Measurements from ENCODE around the gene SLC5A4. TPM values are rescaled to one million over a fixed set of nuclear protein-coding genes. Genes with fewer than 3 reads are reported as not detected.
A peak's percentile ranks its signal among the peaks of the same experiment; 100 is the strongest.

The SLC5A4 gene
- total RNA-seq, 2 experiments from 2014 or later = not detected

- peak in 3 of 14 experiments; percentile 16 to 46 (median 33) for DNase-seq
Observed at GRCh38 chr22:32219026-32219425, 36.1 kb downstream of the SLC5A4 start.

DNA sequence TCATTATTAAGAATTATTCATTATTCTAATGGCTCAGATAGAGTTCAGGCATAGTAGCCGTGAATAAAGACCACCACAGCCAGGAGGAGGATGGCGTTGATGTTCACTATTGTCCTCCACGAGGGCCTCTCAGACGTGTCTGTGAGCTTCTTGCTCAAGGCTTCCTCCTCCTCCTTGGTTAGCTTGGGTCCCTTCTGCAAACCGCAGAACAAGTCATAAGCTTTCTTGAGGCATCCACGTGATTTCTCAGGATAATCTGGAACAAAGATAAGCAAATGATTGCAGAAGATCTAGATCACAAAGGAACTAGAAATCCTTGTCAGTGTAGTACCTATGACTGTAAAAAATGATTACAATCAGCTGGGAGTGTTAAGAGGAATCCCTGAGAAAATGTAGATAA is 36.7 kb downstream of the SLC5A4 start:
- no peak overlapping the region for H3K27ac Mint-ChIP-seq
- TF ChIP-seq, protein P1, sequence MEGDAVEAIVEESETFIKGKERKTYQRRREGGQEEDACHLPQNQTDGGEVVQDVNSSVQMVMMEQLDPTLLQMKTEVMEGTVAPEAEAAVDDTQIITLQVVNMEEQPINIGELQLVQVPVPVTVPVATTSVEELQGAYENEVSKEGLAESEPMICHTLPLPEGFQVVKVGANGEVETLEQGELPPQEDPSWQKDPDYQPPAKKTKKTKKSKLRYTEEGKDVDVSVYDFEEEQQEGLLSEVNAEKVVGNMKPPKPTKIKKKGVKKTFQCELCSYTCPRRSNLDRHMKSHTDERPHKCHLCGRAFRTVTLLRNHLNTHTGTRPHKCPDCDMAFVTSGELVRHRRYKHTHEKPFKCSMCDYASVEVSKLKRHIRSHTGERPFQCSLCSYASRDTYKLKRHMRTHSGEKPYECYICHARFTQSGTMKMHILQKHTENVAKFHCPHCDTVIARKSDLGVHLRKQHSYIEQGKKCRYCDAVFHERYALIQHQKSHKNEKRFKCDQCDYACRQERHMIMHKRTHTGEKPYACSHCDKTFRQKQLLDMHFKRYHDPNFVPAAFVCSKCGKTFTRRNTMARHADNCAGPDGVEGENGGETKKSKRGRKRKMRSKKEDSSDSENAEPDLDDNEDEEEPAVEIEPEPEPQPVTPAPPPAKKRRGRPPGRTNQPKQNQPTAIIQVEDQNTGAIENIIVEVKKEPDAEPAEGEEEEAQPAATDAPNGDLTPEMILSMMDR (IDR thresholded peaks at IDR 0.05) = no peak
- peaks cover 11% of the 10 kb centered on the region for H3K27me3 Mint-ChIP-seq
- no peaks in the 10 kb centered on the region for H3K9me3 Mint-ChIP-seq
- CTCF ChIA-PET = interaction anchor here (0.9 kb wide), 1 partner anchor 48 kb away, joined by 3 read pairs; no protein-coding TSS in a partner anchor
- no peaks in the 10 kb centered on the region for H3K4me1 Mint-ChIP-seq (ENCODE audit: low read depth)
- H3K36me3 Mint-ChIP-seq (ENCODE audit: low read depth) = no peaks in the 10 kb centered on the region
- no peaks in the 10 kb centered on the region for H3K4me1 ChIP-seq (ENCODE audit: insufficient read depth, low read length)
- intact Hi-C loops (cut with DNase I, micrococcal nuclease) = no loop called here
- no peaks in the 10 kb centered on the region for H3K9me3 ChIP-seq (ENCODE audit: control insufficient read depth in 1 of 2, insufficient read depth in 1 of 2, low read length in 2 of 2)
- no peak overlapping the region for H3K27ac ChIP-seq (ENCODE audit: low read depth in 1 of 2, low read length in 2 of 2)
- DNase-seq = peak in 2 of 14 experiments; percentile 40 to 49
- H3K4me3 ChIP-seq (ENCODE audit: low read length) = no peak overlapping the region
- no peak for ATAC-seq (ENCODE audit: poor library complexity)
- POLR2A ChIA-PET = no interaction called here
- H3K27me3 ChIP-seq (ENCODE audit: control insufficient read depth in 1 of 2, insufficient read depth in 2 of 2, low read length in 2 of 2) = peaks cover 3 to 8% of the 10 kb centered on the region in 2 experiments
- no peak overlapping the region for H3K4me3 Mint-ChIP-seq
- H3K36me3 ChIP-seq (ENCODE audit: insufficient read depth, low read length) = no peaks in the 10 kb centered on the region

More at GRCh38 chr22:32219026-32219425, 36.1 kb downstream of the SLC5A4 start:
- Mint-ChIP-seq H3K27ac (no peak overlapping the region), H3K9me3 (no peaks in the 10 kb centered on the region), H3K4me3 (no peak overlapping the region), H3K27me3 (peaks cover 15% of the 10 kb centered on the region), H3K4me1 (ENCODE audit: low read depth) (no peaks in the 10 kb centered on the region), H3K36me3 (ENCODE audit: low read depth) (no peaks in the 10 kb centered on the region)
- intact Hi-C loops (cut with DNase I, micrococcal nuclease) = no loop called here
- CTCF ChIA-PET = interaction anchor here (0.9 kb wide), 1 partner anchor 48 kb away, joined by 3 read pairs; no protein-coding TSS in a partner anchor
- peaks cover 3 to 8% of the 10 kb centered on the region in 2 experiments for H3K27me3 ChIP-seq (ENCODE audit: control insufficient read depth in 1 of 2, insufficient read depth in 2 of 2, low read length in 2 of 2)
- H3K36me3 ChIP-seq (ENCODE audit: insufficient read depth, low read length) = no peaks in the 10 kb centered on the region
- H3K4me3 ChIP-seq (ENCODE audit: low read length) = no peak overlapping the region
- POLR2A ChIA-PET = no interaction called here
- TF ChIP-seq, protein P1 (IDR thresholded peaks at IDR 0.05) = no peak
- ATAC-seq (ENCODE audit: poor library complexity) = no peak
- H3K9me3 ChIP-seq (ENCODE audit: control insufficient read depth in 1 of 2, insufficient read depth in 1 of 2, low read length in 2 of 2) = no peaks in the 10 kb centered on the region
- H3K4me1 ChIP-seq (ENCODE audit: insufficient read depth, low read length) = no peaks in the 10 kb centered on the region
- no peak overlapping the region for H3K27ac ChIP-seq (ENCODE audit: low read depth in 1 of 2, low read length in 2 of 2)

DNA sequence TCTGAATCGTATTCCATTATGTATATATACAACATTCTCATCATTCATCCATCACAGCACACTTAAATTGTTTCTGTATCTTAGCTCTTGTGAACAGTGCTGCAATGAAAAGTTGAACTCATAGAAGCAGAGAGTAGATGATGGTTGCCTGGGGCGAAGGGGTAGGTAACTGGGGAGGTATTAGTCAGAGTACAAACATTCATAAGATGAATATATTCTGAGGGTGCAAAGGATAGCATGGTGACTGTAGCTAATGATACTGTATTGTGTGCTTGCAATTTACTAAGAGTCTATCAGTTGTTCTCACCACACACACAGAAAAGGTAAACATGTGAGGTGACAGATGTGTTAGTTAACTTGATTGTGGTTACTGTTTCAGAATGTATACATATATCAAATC is 37.7 kb downstream of the SLC5A4 start:
- no peaks in the 10 kb centered on the region for H3K4me1 ChIP-seq (ENCODE audit: insufficient read depth, low read length)
- no peaks in the 10 kb centered on the region for H3K36me3 ChIP-seq (ENCODE audit: insufficient read depth, low read length)
- ATAC-seq (ENCODE audit: poor library complexity) = no peak
- TF ChIP-seq, protein P1 (IDR thresholded peaks at IDR 0.05) = no peak
- ChIA-PET POLR2A (no interaction called here), CTCF (no interaction called here)
- H3K9me3 Mint-ChIP-seq = no peaks in the 10 kb centered on the region
- no peaks in the 10 kb centered on the region for H3K36me3 Mint-ChIP-seq (ENCODE audit: low read depth)
- no peak overlapping the region for H3K4me3 ChIP-seq (ENCODE audit: low read length)
- peaks cover 0 to 2% of the 10 kb centered on the region in 2 experiments for H3K9me3 ChIP-seq (ENCODE audit: control insufficient read depth in 1 of 2, insufficient read depth in 1 of 2, low read length in 2 of 2)
- peaks cover 15% of the 10 kb centered on the region for H3K27me3 Mint-ChIP-seq
- H3K4me3 Mint-ChIP-seq = no peak overlapping the region
- H3K27ac ChIP-seq (ENCODE audit: low read depth in 1 of 2, low read length in 2 of 2) = no peak overlapping the region
- intact Hi-C loops (cut with DNase I, micrococcal nuclease) = no loop called here
- no peaks in the 10 kb centered on the region for H3K4me1 Mint-ChIP-seq (ENCODE audit: low read depth)
- peaks cover 5% of the 10 kb centered on the region in 2 experiments for H3K27me3 ChIP-seq (ENCODE audit: control insufficient read depth in 1 of 2, insufficient read depth in 2 of 2, low read length in 2 of 2)
- DNase-seq = no peak
- no peak overlapping the region for H3K27ac Mint-ChIP-seq
